Kidney tubule cell (primary cell): ENCODE results near the gene PTMA.
"Not testable (repeated sequence)": the region's sequence is repeated elsewhere in the genome, so short reads cannot be mapped to it uniquely, and the experiment has no call there.

Source experiments
- DNase-seq: peaks from one replicate; pipeline ENCODE4 v3.0.0-alpha.2; 2018; ENCODE audit warnings: low spot score

The PTMA gene

GRCh38 chr2:231696004-231696367, 12.3 kb upstream of the PTMA start:
- no peak for DNase-seq

- no peak for DNase-seq
Measured at GRCh38 chr2:231699006-231699405, 9.3 kb upstream of the PTMA start.

DNA sequence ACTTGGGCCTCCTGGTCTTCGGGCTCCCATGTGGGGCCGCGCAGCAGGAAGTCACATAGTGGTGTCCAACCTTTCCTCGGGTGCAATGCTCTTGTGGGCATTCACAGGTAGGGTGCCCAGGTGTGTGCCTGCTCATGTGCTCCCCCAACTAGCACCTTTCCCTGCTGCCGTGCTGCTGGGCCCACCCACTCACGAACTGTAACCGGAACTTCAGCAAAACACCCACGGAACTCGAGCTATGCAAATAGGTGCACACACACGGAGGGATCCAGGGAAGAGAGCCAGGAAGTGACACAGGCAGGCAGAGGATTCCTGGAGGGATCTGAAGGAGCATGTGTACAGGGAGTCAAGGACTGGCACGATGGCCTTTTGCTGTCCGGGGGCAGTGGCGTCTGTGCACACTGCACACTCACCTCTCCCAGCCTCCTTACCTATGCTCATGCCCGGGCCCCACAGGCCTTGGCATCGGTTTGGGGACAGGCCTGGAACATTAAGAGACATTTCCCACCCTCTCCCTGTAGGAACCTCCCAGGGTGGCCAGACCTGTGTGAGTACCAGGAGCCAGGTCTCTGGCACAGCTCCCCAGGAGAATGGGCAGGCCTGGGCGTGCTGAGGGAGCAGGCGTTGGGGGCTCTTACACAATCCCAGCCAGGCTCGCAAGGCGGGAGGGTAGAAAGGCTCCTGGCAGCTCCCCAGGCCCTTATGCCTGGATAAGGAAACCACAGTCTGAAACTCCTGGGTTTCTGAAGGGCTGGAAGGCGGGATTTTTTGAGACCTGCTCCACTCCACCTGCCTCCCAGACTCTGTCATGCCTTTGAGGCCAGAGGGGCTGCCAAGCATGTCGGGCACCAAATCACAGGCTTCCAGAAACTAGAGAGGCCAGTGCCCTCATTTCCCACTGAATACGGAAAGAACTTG, 6.6 kb upstream of the PTMA start:
- peak; percentile 72 for DNase-seq

GRCh38 chr2:231704017-231704416, 4.3 kb upstream of the PTMA start:
- DNase-seq = no peak

DNA sequence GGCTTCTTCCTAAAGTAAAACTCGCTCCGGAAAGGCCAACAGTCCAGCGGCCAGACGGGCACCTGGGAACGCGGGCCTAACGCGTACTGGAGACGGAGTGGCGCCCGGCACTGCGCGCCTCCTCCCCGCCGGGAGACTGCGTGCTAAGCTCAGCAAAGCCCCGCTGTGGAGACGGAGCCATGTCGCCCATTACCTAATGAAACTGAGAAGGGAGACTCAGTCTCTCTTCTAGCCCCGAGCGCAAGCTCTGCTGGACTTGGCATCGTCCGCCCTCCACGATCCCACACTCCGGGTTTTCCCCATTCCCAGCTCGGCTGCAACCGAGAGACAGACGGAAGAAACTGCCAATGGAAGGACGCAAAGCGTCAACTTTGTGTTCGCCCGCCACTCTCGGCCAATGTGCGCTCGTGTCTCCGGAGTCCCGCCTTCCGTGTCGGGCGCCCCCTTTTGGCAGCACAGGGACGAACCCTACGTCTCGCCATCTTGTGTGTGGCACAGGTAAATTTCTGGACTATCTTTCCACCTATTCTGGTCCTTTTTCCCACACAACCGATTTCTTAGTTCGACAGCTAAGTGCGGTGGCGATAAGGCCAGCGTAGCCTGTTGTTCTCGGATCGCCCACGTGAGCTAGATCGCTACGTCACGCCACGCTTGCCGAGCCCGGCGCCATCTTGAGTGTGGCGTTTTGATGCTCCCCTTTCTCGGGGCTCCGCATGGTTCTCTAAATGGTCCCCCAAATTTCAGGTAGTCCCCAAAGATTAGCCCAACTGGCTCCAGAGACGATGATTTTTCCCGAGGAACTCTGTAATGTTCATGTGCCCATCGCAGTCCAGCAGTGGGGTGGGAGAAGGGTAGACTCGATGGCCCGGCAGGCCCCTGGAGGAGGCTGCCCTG, 1.3 kb upstream of the PTMA start:
- peak; percentile 99 for DNase-seq

- no peak for DNase-seq
Measured at GRCh38 chr2:231707625-231707926, 749 bp upstream of the PTMA start.

- DNase-seq = peak; percentile 50
Measured at GRCh38 chr2:231708773-231709635, 679 bp downstream of the PTMA start.

DNA sequence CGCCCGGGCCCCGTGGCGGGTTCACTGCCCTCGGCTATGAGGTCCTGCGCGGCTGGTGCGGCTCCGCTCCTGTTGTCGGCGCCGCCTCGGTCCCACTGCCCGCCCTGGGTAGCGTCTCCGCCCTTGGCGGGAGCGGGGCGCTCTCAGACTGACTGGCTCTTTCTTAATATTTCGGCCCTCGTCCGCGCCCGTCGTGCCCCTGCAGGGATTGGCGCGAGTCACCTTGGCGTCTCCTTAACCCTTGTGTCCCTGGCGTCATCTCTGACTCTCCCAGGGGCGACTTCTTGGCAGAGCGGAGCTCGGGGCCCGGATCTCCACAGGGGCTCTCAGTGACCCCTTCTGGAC, 1.3 kb downstream of the PTMA start:
- DNase-seq = peak; percentile 51

GRCh38 chr2:231709981-231710798, 1.9 kb downstream of the PTMA start:
- DNase-seq = peak; percentile 90

- DNase-seq = peak; percentile 39
Measured at GRCh38 chr2:231710799-231711676, 2.7 kb downstream of the PTMA start.

- DNase-seq = peak; percentile 13
Measured at GRCh38 chr2:231711677-231712450, 3.5 kb downstream of the PTMA start.

DNA sequence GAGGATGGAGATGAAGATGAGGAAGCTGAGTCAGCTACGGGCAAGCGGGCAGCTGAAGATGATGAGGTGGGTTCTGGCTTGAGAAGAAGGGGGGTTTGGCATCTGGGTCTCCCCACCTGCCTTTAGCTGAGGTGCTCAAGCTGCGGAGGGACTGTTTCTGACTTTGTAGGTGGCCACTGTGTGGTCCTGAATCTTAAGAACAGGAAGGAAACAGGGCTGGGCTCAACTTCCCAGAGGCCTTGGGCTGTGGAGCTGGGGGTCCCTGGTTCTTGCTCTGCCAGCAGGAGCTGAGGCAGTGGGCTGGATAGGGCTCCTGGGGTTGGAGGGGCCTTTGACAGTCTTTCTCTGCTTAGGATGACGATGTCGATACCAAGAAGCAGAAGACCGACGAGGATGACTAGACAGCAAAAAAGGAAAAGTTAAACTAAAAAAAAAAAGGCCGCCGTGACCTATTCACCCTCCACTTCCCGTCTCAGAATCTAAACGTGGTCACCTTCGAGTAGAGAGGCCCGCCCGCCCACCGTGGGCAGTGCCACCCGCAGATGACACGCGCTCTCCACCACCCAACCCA, 4.2 kb downstream of the PTMA start:
- not testable (repeated sequence) for DNase-seq

DNA sequence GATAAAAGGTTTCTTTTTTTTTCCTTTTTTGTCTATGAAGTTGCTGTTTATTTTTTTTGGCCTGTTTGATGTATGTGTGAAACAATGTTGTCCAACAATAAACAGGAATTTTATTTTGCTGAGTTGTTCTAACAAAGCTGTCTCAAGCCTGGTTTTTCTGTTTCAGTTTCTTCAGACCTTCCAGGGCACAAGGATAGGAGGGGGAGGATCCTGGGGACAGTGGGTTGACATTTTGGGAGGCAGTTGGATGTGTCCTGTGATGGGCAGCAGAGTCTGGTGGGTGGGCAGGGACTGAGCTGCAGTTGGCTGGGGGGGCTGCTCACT, 5.0 kb downstream of the PTMA start:
- DNase-seq = not testable (repeated sequence)

- peak; percentile 91 for DNase-seq
Measured at GRCh38 chr2:231713730-231714638, 5.7 kb downstream of the PTMA start.

GRCh38 chr2:231714639-231715498, 6.5 kb downstream of the PTMA start:
- DNase-seq = peak; percentile 70

- DNase-seq = no peak
Measured at GRCh38 chr2:231715499-231715837, 7.1 kb downstream of the PTMA start.

DNA sequence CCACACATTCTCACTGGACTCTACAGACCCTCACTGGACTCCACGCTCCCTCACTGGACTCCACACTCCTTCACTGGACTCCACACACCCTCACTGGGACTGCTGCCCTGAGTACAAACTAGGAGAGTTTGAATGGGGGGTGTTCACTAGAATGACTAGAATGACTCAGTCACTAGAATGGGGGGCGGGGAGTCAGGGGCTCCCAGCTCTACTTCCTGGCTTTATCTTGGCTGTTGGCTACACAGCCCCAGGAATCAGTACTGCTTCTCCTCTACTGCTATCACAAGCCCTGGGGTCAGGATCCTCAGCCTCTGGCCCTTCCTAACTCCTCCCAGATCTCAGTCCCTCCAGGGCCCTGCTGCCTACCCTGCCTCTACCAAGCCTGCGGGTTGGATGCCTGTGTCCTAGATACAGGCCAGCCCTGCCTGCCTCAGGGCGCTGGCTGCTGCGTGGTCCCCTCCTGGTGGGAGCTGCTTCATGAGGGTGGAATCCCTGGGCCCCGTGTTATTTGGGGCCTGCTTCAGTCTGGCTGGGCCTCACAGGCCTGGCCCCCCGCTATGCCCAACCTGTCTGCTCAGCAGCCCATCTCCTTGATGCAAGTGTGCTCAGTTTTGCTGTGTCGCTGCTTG, 7.8 kb downstream of the PTMA start:
- peak; percentile 38 for DNase-seq
